Stimulated activated CD8-positive, alpha-beta memory T cell treated with anti-CD3 and anti-CD28 coated beads, Interleukin-4, amount 100 ng/mL, for 1 hour (primary cell): ENCODE results near the gene TMEM164.

Experiments used
- DNase-seq, 2 donors: peaks; one replicate each; pipeline ENCODE4 v3.0.0-alpha.2; 2020; ENCODE audit warnings: low read depth in 2 of 2, low spot score in 1 of 2

Gene TMEM164

GRCh38 chrX:110066488-110067225 is 63.7 kb downstream of the TMEM164 start:
- DNase-seq: no peak

GRCh38 chrX:110070970-110071369 is 68.1 kb downstream of the TMEM164 start:
- DNase-seq: no peak

- no peak for DNase-seq
Measured at GRCh38 chrX:110081320-110081719, 78.4 kb downstream of the TMEM164 start.

GRCh38 chrX:110081740-110082139 is 78.8 kb downstream of the TMEM164 start:
- no peak for DNase-seq

GRCh38 chrX:110082161-110082560 is 79.2 kb downstream of the TMEM164 start:
- DNase-seq: no peak

- no peak for DNase-seq
Measured at GRCh38 chrX:110086162-110086915, 83.4 kb downstream of the TMEM164 start.

GRCh38 chrX:110086916-110087484 is 84.1 kb downstream of the TMEM164 start:
- DNase-seq: no peak

- no peak for DNase-seq
Measured at GRCh38 chrX:110087485-110088356, 84.8 kb downstream of the TMEM164 start.

GRCh38 chrX:110089656-110090403 is 86.9 kb downstream of the TMEM164 start:
- DNase-seq: no peak

- no peak for DNase-seq
Measured at GRCh38 chrX:110097920-110098319, 95.0 kb downstream of the TMEM164 start.

GRCh38 chrX:110103344-110103743 is 100.4 kb downstream of the TMEM164 start:
- DNase-seq: no peak

GRCh38 chrX:110104078-110104477 is 101.2 kb downstream of the TMEM164 start:
- no peak for DNase-seq

GRCh38 chrX:110108381-110108821 is 105.5 kb downstream of the TMEM164 start:
- DNase-seq: no peak

GRCh38 chrX:110114260-110114776 is 111.4 kb downstream of the TMEM164 start:
- no peak for DNase-seq

- no peak for DNase-seq
Measured at GRCh38 chrX:110116066-110116980, 113.4 kb downstream of the TMEM164 start.

GRCh38 chrX:110118530-110118929 is 115.6 kb downstream of the TMEM164 start:
- DNase-seq: no peak

GRCh38 chrX:110119480-110119879 is 116.6 kb downstream of the TMEM164 start:
- no peak for DNase-seq

- no peak for DNase-seq
Measured at GRCh38 chrX:110120025-110120424, 117.1 kb downstream of the TMEM164 start.

- no peak for DNase-seq
Measured at GRCh38 chrX:110123331-110123782, 120.4 kb downstream of the TMEM164 start.
